ENCODE measurements around the gene FLT3LG.
A peak's percentile ranks its signal among the peaks of the same experiment; 100 is the strongest.

Gene FLT3LG, protein sequence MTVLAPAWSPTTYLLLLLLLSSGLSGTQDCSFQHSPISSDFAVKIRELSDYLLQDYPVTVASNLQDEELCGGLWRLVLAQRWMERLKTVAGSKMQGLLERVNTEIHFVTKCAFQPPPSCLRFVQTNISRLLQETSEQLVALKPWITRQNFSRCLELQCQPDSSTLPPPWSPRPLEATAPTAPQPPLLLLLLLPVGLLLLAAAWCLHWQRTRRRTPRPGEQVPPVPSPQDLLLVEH

GRCh38 chr19:49473868-49474541 is at the start of gene FLT3LG:
Gene FLT3LG (plus strand): TSS chr19:49474215. CDS start chr19:49474640, 425 bp downstream.
- DNase-seq = peak; percentile 43

GRCh38 chr19:49425178-49425577 is 48.8 kb upstream of the FLT3LG start, which contains the start of gene GFY:
Gene GFY (plus strand): TSS chr19:49425388. CDS start chr19:49426431, 1,043 bp downstream.
- no peak for DNase-seq

DNA sequence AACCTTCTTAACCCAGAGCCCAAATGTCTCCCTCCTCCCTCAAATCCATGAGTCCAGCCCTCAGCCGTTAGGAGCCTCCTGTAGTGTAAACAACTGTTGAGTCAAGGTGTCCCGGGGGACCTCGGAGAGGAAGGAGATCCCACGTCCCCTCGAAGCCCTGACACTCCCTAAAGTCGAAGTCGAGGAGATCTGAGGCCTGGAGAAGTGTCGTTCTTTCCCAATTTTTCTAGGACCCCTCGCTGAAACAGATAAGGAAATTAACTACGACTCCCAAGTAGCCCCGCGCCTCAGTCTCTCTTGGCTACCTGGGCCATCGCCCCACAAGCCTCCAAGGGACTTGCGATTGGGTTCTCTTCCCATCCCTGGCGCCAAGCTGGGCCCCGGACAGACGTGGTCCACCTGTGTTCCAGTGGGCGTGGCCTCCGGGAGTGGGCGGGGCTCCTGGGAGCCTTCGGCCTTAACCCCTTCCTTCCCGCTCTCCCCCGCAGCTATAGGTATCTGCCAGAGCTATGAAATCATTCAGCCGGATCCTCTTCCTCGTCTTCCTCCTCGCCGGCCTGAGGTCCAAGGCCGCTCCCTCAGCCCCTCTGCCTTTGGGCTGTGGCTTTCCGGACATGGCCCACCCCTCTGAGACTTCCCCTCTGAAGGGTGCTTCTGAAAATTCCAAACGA is 48.0 kb upstream of the FLT3LG start:
- DNase-seq = no peak

GRCh38 chr19:49427339-49427738 is 46.7 kb upstream of the FLT3LG start:
- no peak for DNase-seq

DNA sequence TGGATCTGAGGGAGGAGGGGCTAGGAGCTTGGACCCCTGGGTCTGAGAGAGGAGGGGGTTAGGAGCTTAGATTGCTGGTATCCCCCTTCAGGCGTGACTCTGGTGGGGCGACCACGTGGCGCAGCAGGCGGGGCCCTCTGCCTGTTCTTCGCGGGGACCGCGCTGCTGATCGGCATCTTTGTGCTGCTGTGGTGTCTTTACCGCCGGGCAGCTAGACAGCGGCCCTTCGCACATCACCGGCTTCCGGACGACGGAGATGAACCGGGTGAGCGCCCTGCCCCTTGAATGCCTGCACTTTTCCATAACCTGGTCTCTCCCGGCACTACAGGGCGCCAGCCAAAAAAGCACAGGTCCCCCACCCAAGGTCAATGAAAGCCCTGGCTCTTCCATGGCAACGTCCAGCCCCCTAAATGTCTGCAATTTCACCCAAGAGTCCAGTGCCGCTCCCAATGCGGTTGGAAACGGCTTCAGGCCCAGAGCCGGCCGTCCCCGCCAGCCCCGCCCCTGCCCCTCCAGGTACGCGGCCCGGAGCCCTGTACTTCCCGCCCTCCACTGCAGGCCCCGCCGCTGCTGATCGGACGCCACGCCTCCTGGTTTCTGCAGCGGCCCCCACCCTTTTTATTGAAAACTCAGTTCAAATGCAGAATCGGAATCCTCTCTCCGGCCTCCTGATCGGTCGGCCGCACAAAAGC is 46.0 kb upstream of the FLT3LG start:
- DNase-seq = no peak

DNA sequence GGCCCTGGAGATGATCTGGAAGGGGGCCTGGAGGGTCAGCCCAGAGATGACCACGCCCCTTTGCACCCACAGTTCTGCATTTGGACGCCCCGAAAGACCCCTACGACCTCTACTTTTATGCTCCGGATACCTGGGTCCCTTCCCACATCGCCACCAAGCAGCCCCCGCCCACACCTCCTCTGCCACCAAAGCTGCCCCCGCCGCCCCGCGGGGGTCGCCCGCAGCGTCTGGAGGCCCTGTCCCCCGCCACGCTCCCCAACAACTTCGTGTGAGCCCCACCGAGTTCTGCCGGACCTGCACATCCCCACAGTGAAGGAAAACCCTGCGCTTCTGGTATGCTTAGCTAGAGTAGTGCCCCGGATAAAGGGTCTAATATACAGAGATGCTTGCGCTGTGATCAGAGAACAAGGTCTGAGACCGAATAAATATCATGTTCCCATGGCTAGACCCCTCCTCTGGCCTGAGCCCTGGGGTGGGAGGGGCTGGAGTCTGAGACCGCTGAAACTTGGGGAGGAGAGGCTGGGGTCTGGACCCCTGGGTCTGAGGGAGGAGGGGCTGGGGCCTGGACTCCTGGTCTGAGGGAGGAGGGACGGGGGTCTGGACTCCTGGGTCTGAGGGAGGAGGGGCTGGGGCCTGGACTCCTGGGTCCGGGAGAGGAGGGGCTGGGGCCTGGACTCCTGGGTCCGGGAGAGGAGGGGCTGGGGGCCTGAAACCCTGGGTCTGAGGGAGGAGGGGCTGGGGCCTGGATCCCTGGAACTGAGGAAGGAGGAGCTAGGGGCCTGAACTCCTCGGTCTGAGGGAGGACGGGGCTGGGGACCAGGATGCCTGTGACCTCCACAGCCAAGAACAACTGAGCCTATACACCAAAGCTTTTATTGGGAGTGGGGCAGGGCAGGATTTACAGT is 45.2 kb upstream of the FLT3LG start:
- no peak for DNase-seq

- DNase-seq = no peak
Measured at GRCh38 chr19:49430172-49430677, 43.8 kb upstream of the FLT3LG start.

- no peak for DNase-seq
Measured at GRCh38 chr19:49430678-49431329, 43.2 kb upstream of the FLT3LG start.

DNA sequence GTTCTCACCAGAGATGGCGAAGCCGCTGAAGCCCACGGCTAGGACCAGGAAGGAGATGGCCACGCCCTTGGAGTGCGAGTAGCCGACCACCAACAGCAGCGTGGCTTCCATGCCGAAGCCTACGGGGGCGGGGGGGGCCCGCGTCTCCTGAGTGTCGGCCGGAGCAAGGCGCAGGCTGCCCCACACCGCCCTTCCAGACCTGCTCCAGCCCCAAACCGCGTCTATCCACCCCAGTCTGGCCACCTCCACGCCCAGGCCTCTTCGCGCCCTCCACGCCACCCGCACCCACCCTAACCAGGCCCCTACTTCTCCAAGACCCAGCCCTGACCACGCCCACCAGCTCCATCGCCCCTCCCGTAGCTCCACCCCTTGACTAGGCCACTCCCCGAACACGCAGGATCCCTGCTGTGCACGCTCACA is 42.7 kb upstream of the FLT3LG start:
- DNase-seq = no peak

GRCh38 chr19:49432141-49433073 is 41.6 kb upstream of the FLT3LG start:
- DNase-seq = no peak

DNA sequence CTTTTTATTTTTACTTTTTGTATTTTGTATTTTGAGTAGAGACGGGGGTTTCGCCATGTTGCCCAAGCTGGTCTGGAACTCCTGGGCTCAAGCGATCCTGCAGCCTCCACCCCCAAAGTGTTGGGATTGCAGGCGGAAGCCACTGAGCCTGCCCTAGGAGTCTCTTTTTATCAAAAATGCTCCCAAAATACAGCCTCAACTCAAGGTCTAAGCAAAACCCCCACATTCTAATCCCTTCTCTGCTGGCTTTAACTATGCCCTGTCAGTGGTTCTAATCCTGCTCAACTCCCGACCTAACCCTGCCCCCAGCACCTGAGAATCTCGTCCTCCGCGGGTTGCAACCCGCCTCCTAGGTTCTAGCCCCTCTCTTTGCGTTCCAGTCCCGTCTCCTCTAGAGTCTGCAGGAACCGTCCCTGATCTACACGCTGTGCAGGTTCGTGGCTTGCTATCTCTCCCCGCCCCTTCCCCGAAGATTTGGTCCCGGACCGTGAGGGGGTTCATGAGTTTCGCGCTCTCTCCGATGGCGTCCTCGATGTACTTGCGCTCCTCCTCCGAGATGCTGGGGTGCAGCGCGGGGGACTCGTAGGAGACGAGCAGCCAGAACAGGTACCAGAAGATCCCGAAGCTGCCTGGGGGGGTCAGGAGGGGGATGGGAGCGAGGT is 40.6 kb upstream of the FLT3LG start:
- DNase-seq = no peak

GRCh38 chr19:49434907-49435583 is 39.0 kb upstream of the FLT3LG start:
- DNase-seq = no peak

- DNase-seq = no peak
Measured at GRCh38 chr19:49435670-49436069, 38.3 kb upstream of the FLT3LG start.

- DNase-seq = no peak
Measured at GRCh38 chr19:49436381-49437017, 37.5 kb upstream of the FLT3LG start.

GRCh38 chr19:49437231-49437630 is 36.8 kb upstream of the FLT3LG start:
- no peak for DNase-seq

DNA sequence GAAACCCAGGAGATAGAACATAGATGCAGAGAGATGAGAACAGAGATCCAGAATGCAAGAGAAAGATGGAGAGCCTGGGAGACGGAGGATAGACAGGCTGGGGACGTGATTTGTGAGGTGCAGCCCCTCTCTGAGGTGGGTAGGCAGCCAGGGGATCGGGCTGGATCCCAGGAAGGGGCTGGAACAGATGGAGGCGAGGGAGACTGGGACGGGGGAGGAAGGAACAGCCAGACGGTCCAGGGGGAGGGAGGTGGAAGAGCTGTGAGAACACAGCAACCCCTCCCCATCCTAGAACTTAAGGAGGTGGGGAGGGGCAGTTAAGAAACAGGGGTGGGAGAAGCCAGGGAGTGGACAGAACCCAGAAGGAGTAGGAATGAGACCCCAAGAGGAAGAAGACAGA is 35.8 kb upstream of the FLT3LG start:
- no peak for DNase-seq

DNA sequence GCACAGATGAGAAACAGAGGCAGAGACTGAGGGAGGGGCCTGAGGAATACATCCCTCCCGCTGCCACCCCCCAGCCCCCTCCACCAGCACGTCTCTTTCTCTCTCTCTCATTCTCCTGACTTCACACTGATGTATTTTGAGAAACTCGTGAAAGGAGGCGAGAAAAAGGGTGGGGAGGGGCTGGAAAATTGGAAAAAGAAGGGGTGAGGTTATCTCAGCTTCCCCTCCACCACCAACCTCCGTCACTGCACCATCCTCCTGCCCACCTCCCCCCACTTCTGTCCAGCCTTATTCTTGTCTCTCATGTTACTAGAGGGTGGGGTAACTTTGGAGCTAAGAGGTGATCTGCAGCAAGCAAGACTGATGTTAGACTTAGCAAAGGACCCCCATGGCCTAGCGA is 34.2 kb upstream of the FLT3LG start:
- no peak for DNase-seq

- no peak for DNase-seq
Measured at GRCh38 chr19:49440439-49441209, 33.4 kb upstream of the FLT3LG start.

Data from NCI-H1105 treated with DMSO at 0.1 percent for 48 hours (cell line).